SU-DHL-6 (cell line): ENCODE data around the gene ALKBH3.

Experiments used
- H2AFZ ChIP-seq: fragments of 200-600 bp; sonication (generic); 2 replicates; pipeline ENCODE4 v1.6.1; 2014; ENCODE audit warnings: low read depth, mild to moderate bottlenecking, moderate library complexity, mixed read lengths, antibody characterized with exemption, low read length; ENCODE audit not compliant: severe bottlenecking
- H3F3A ChIP-seq: fragments of 200-600 bp; shearing (Covaris generic); 2 replicates; pipeline ENCODE4 v1.6.0; 2016; ENCODE audit warnings: antibody characterized with exemption, mild to moderate bottlenecking; ENCODE audit not compliant: insufficient read depth
- H3K27ac ChIP-seq: fragments of 200-600 bp; sonication (generic); 2 replicates; pipeline ENCODE4 v1.5.1; 2016; ENCODE audit warnings: low read depth, mild to moderate bottlenecking, low read length, moderate library complexity, mixed read lengths
- H3K27me3 ChIP-seq: fragments of 200-600 bp; sonication (generic), shearing (Covaris generic); 2 replicates; pipeline ENCODE4 v1.6.0; 2014; ENCODE audit warnings: mild to moderate bottlenecking, low read length
- H3K36me3 ChIP-seq: fragments of 200-600 bp; sonication (generic); 2 replicates; pipeline ENCODE4 v1.6.1; 2014; ENCODE audit warnings: mild to moderate bottlenecking, low read length, mixed read lengths
- H3K4me2 ChIP-seq: fragments of 300-600, 200-600 bp; shearing (Covaris generic), sonication (generic); 2 replicates; pipeline ENCODE4 v1.6.0; 2014; ENCODE audit warnings: low read length, low read depth, mild to moderate bottlenecking; ENCODE audit not compliant: poor library complexity, severe bottlenecking
- H3K4me3 ChIP-seq: fragments of 200-600 bp; sonication (generic); 2 replicates; pipeline ENCODE4 v1.5.1; 2014; ENCODE audit warnings: antibody characterized with exemption, low read length, mild to moderate bottlenecking, mixed read lengths; ENCODE audit not compliant: insufficient read depth, poor library complexity, severe bottlenecking
- H3K79me2 ChIP-seq: fragments of 200-600 bp; sonication (generic); 2 replicates; pipeline ENCODE4 v1.6.1; 2014; ENCODE audit warnings: mild to moderate bottlenecking, low read length, moderate library complexity; ENCODE audit not compliant: insufficient read depth
- H3K9ac ChIP-seq: fragments of 200-600 bp; sonication (generic); 2 replicates; pipeline ENCODE4 v1.7.0; 2014; ENCODE audit warnings: mild to moderate bottlenecking, low read length
- H3K9me2 ChIP-seq: fragments of 200-600 bp; sonication (generic); replicated peaks from 2 replicates; pipeline ENCODE4 v1.6.1; 2014; ENCODE audit warnings: low read length; ENCODE audit not compliant: insufficient read depth
- H3K9me3 ChIP-seq: fragments of 200-600 bp; sonication (generic); 2 replicates; pipeline ENCODE4 v1.6.1; 2014; ENCODE audit warnings: low read length, mixed read lengths; ENCODE audit not compliant: insufficient read depth
- H4K20me1 ChIP-seq: fragments of 200-600 bp; sonication (generic); 2 replicates; pipeline ENCODE4 v1.6.1; 2014; ENCODE audit warnings: low read depth, mild to moderate bottlenecking, antibody characterized with exemption, low read length, moderate library complexity, mixed read lengths
- CTCF ChIP-seq: fragments of 200-600 bp; sonication (generic); IDR thresholded peaks from one replicate; pipeline ENCODE4 v1.5.1; 2017; ENCODE audit warnings: antibody characterized with exemption, mild to moderate bottlenecking, low read length, moderate library complexity; ENCODE audit not compliant: insufficient read depth, poor library complexity, severe bottlenecking
- EZH2phosphoT487 ChIP-seq: fragments of 200-600 bp; sonication (generic), shearing (Covaris generic); conservative IDR thresholded peaks from 2 replicates; pipeline ENCODE4 v1.6.1; 2018; ENCODE audit warnings: mild to moderate bottlenecking, antibody characterized with exemption, low read length, moderate library complexity, mixed read lengths

The ALKBH3 gene

GRCh38 chr11:43919852-43920597 lies 39.4 kb downstream of the ALKBH3 start:
- H3K9me2 ChIP-seq: no peaks in the 10 kb centered on the region
- H3K27me3 ChIP-seq: no peaks in the 10 kb centered on the region
- no peak overlapping the region for H3K4me3 ChIP-seq
- H3K27ac ChIP-seq: no peak overlapping the region
- H3K9me3 ChIP-seq: no peaks in the 10 kb centered on the region
- no peak overlapping the region for H3K4me2 ChIP-seq
- no peaks in the 10 kb centered on the region for H4K20me1 ChIP-seq
- no peaks in the 10 kb centered on the region for H3K79me2 ChIP-seq
- H3K36me3 ChIP-seq: no peaks in the 10 kb centered on the region
- H2AFZ ChIP-seq: no peak overlapping the region
- TF ChIP-seq CTCF (no peak), EZH2phosphoT487 (no peak)
- H3K9ac ChIP-seq: no peak overlapping the region
- no peaks in the 10 kb centered on the region for H3F3A ChIP-seq

GRCh38 chr11:43920598-43921419 lies 40.2 kb downstream of the ALKBH3 start:
- no peak overlapping the region for H3K9ac ChIP-seq

GRCh38 chr11:43921561-43922294 lies 41.1 kb downstream of the ALKBH3 start:
- TF ChIP-seq EZH2phosphoT487 (no peak), CTCF (no peak)
- no peak overlapping the region for H3K9ac ChIP-seq
- H3K79me2 ChIP-seq: no peaks in the 10 kb centered on the region
- no peaks in the 10 kb centered on the region for H3K9me2 ChIP-seq
- no peaks in the 10 kb centered on the region for H4K20me1 ChIP-seq
- no peaks in the 10 kb centered on the region for H3K36me3 ChIP-seq
- no peak overlapping the region for H3K27ac ChIP-seq
- H2AFZ ChIP-seq: peak overlapping the region; percentile 3
- H3K27me3 ChIP-seq: no peaks in the 10 kb centered on the region
- no peaks in the 10 kb centered on the region for H3F3A ChIP-seq
- H3K4me2 ChIP-seq: peak overlapping the region; percentile 46
- H3K9me3 ChIP-seq: no peaks in the 10 kb centered on the region
- no peak overlapping the region for H3K4me3 ChIP-seq

More at GRCh38 chr11:43920598-43921419, 40.2 kb downstream of the ALKBH3 start:
- Histone ChIP-seq H3K4me3 (no peak overlapping the region), H2AFZ (no peak overlapping the region), H3K27me3 (no peaks in the 10 kb centered on the region), H3K27ac (no peak overlapping the region), H3K4me2 (no peak overlapping the region), H3F3A (no peaks in the 10 kb centered on the region), H4K20me1 (no peaks in the 10 kb centered on the region), H3K9me3 (no peaks in the 10 kb centered on the region), H3K36me3 (no peaks in the 10 kb centered on the region), H3K79me2 (no peaks in the 10 kb centered on the region), H3K9me2 (no peaks in the 10 kb centered on the region)
- TF ChIP-seq EZH2phosphoT487 (no peak), CTCF (no peak)
